BLaER1 treated with 17β-estradiol and CSF1 and Interleukin-3, amounts not matched to agents 10 nM and 100 nM (cell line): ENCODE data around the gene LYAR.
"Not testable (repeated sequence)": the region's sequence is repeated elsewhere in the genome, so short reads cannot be mapped to it uniquely, and the experiment has no call there.

ENCODE experiments used
- H3K27ac ChIP-seq, 11 experiments: shearing (Covaris generic); formaldehyde crosslinking; 2 replicates each; pipeline ENCODE4 v1.8.1; 2022
- H3K27me3 ChIP-seq, 11 experiments: shearing (Covaris generic); formaldehyde crosslinking; 2 replicates each; pipeline ENCODE4 v1.8.1; 2022
- H3K36me3 ChIP-seq, 11 experiments: shearing (Covaris generic); formaldehyde crosslinking; 2 replicates each; pipeline ENCODE4 v1.8.1; 2022
- H3K4me1 ChIP-seq, 10 experiments: shearing (Covaris generic); formaldehyde crosslinking; 2 replicates each; pipeline ENCODE4 v1.8.1; 2022
- H3K4me2 ChIP-seq, 11 experiments: shearing (Covaris generic); formaldehyde crosslinking; 2 replicates each; pipeline ENCODE4 v1.8.1; 2022
- H3K4me3 ChIP-seq, 10 experiments: shearing (Covaris generic); formaldehyde crosslinking; 2 replicates each; pipeline ENCODE4 v1.8.1; 2022
- H3K9ac ChIP-seq, 11 experiments: shearing (Covaris generic); formaldehyde crosslinking; 2 replicates each; pipeline ENCODE4 v1.8.1; 2022
- H3K9me3 ChIP-seq, 11 experiments: shearing (Covaris generic); formaldehyde crosslinking; replicated peaks in 1 of 11; 2 replicates each; pipeline ENCODE4 v1.8.1; 2022
- H4K20me1 ChIP-seq, 11 experiments: shearing (Covaris generic); formaldehyde crosslinking; 2 replicates each; pipeline ENCODE4 v1.8.1; 2022
- Cebpa-rat ChIP-seq, 11 experiments: shearing (Covaris generic); IDR thresholded peaks; 2 replicates each; pipeline ENCODE4 v1.8.1; 2022

LYAR gene

DNA sequence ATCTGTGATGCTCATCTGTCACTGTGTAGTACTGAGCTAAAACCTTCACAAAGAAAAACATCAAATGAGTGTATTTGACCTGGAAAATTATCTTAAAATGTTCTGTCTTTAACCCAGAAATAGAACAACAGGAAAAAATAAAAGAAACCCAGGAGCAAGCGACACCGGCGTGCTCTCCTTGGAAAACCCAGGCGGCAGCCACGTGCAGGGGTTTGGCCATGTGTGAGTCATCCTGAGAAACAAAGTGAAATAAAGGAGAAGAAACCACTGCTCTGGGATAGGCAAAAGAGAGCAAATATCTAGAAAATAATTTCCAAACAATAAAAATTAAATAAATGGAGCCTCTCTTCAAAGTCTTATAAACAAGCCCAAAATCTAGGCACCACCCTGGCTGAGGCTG, 22.0 kb downstream of the LYAR start:
- Histone ChIP-seq H3K4me2 (peak overlapping the region in 4 of 11 experiments; percentile 71 to 82 (median 80); a peak in 8 of 22 replicates), H3K36me3 (peaks cover 20 to 79% (median 70%) of the 10 kb centered on the region in 11 experiments), H3K9ac (peak overlapping the region in 2 of 11 experiments; percentile 12 to 60; a peak in 1 of 22 replicates)

DNA sequence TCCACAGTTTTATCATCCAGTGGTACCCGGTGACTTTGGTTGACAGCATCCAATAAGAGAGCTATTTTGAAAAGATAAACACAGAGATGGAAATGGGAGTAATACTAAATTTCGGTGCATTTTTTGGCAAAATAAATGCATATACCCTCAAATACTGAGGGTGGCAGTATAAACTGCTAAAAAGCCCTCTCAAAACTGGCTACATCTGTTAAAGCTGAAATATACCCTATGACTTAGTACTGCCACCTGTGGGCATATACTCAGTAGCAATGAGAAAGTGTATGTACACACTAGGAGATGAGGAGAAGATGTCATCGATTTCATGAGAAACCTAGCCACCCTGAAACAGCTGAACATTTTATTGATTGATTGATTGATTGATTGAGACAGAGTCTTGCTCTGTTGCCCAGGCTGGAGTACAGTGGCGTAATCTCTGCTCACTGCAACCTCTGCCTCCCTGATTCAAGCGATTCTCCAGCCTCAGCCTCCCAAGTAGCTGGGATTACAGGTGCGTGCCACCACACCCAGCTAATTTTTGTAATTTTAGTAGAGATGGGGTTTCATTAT, 29.7 kb downstream of the LYAR start:
- Histone ChIP-seq H3K27me3 (no peaks in the 10 kb centered on the region), H3K9me3 (no peaks in the 10 kb centered on the region), H3K9ac (no peak overlapping the region), H3K4me2 (no peak overlapping the region), H4K20me1 (no peaks in the 10 kb centered on the region), H3K4me1 (0 out of 20 replicates have a peak, but pooled peaks cover 0 to 4% (median 0%) of the 10 kb centered on the region in 10 experiments), H3K4me3 (no peak overlapping the region), H3K27ac (no peak overlapping the region), H3K36me3 (peaks cover 0 to 2% (median 0%) of the 10 kb centered on the region in 11 experiments; a peak in 1 of 22 replicates)
- no peak for TF ChIP-seq Cebpa-rat (IDR thresholded peaks at IDR 0.05)

More for the DNA sequence above, 22.0 kb downstream of the LYAR start:
- Histone ChIP-seq H4K20me1 (peaks cover 0 to 34% (median 7%) of the 10 kb centered on the region in 11 experiments; a peak in 8 of 22 replicates), H3K9me3 (peaks cover 0 to 10% (median 6%) of the 10 kb centered on the region in 11 experiments; a peak in 9 of 22 replicates), H3K4me3 (no peak overlapping the region), H3K27ac (peak overlapping the region in 3 of 11 experiments; percentile 70 to 88 (median 74); a peak in 6 of 22 replicates), H3K27me3 (no peaks in the 10 kb centered on the region), H3K4me1 (peaks cover 0 to 54% (median 9%) of the 10 kb centered on the region in 10 experiments; a peak in 10 of 20 replicates)
- no peak for TF ChIP-seq Cebpa-rat (IDR thresholded peaks at IDR 0.05)

DNA sequence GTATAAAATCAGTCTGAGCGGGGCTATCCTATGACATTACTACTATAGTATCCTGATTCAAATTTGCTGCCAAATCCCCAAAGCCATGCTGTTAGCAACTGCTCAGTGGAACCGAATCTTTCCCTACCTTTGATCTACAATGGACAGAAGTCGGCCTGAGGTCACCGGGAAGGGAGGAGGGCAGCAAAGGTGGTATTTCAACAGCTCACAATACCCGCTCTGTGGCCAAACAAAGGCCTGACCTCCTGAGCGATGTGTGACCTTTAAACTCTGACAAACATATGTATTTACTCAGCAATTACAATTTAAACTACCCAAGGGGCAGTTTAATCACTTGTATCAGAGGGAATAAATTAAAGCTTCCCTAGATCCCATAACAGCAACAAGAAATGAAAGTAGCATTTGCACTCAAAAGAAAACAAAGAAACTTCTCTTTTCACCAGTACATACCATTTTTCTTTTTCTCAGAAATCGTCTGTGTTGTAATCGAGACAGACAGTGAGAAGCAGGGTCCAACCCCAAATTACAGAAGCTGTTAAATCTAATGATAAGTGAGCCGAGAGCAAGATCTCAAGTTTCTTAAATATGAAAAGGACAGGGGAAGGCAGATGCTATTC, 30.4 kb downstream of the LYAR start:
- H3K9ac ChIP-seq: no peak overlapping the region
- no peaks in the 10 kb centered on the region for H3K9me3 ChIP-seq
- no peak overlapping the region for H3K27ac ChIP-seq
- TF ChIP-seq Cebpa-rat (IDR thresholded peaks at IDR 0.05): no peak
- H3K27me3 ChIP-seq: no peaks in the 10 kb centered on the region
- no peak overlapping the region for H3K4me3 ChIP-seq
- H3K4me1 ChIP-seq: 0 out of 20 replicates have a peak, but pooled peaks cover 0 to 4% (median 0%) of the 10 kb centered on the region in 10 experiments
- H3K36me3 ChIP-seq: no peaks in the 10 kb centered on the region
- H3K4me2 ChIP-seq: no peak overlapping the region
- H4K20me1 ChIP-seq: no peaks in the 10 kb centered on the region

DNA sequence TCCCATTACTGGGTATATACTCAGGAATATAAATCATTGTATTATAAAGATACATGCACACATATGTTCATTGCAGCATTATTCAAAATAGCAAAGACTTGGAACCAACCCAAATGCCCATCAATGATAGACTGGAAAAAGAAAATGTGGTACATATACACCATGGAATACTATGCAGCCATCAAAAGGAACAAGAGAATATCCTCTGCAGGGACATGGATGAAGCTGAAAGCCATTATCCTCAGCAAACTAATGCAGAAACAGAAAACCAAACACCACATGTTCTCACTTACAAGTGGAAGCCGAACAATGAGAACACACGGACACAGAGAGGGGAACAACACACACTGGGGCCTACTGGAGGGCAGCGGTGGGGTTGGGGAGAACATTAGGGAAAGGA, 32.2 kb downstream of the LYAR start:
- H3K27ac ChIP-seq, H3K27me3 ChIP-seq, H4K20me1 ChIP-seq, H3K4me3 ChIP-seq, H3K4me2 ChIP-seq, H3K36me3 ChIP-seq, H3K9me3 ChIP-seq, H3K9ac ChIP-seq, H3K4me1 ChIP-seq: not testable (repeated sequence)

DNA sequence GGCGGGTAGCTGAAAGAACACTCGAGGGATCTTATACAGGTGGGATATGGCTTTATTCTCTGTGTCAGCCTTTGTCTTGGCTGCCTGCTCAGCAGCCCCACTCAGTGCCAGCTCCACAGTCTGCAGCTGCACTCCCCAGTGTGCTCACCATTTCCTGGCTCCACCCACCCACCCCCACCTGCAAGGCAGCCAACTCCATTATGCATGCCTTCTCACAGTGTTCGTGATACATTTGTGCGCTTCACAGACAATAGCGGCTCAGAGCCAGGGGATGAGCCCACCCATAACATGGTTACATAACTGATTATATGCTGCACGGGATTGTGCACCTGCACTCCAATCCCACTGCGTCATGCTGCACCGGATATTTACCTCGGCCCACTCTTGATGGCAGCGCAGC, 33.2 kb downstream of the LYAR start:
- Histone ChIP-seq H3K4me3 (no peak overlapping the region), H3K9ac (no peak overlapping the region), H3K9me3 (no peaks in the 10 kb centered on the region), H4K20me1 (no peaks in the 10 kb centered on the region), H3K27me3 (no peaks in the 10 kb centered on the region), H3K4me1 (0 out of 20 replicates have a peak, but pooled peaks cover 0 to 4% (median 0%) of the 10 kb centered on the region in 10 experiments), H3K27ac (no peak overlapping the region), H3K36me3 (no peaks in the 10 kb centered on the region), H3K4me2 (no peak overlapping the region)
- no peak for TF ChIP-seq Cebpa-rat (IDR thresholded peaks at IDR 0.05)

DNA sequence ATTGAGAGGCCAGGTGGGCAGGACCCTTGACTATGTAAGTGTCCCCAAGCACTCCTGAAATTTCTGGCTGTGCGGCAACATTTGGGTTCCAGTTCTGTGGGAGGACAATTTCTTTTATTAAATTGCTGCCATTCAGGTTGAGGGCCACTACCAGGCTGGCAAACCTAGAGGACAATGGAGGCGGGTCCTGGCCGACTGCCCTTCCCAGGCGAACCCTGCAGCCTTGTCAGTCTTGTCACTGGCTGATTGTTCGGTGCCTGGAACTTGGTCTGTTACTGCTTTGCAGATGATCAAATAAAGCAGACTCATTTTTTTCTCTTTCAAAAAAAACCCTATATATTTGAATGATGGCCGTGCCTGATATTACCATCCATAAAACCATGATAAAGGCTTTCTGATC, 35.3 kb downstream of the LYAR start:
- Histone ChIP-seq H3K27me3 (peaks cover 0 to under 1% (median 0%) of the 10 kb centered on the region in 11 experiments; a peak in 1 of 22 replicates), H3K9me3 (no peaks in the 10 kb centered on the region), H3K4me2 (no peak overlapping the region), H3K4me3 (no peak overlapping the region), H3K36me3 (no peaks in the 10 kb centered on the region), H3K27ac (no peak overlapping the region), H4K20me1 (no peaks in the 10 kb centered on the region), H3K4me1 (0 out of 20 replicates have a peak, but pooled peaks cover 0 to 4% (median 0%) of the 10 kb centered on the region in 10 experiments), H3K9ac (no peak overlapping the region)
- TF ChIP-seq Cebpa-rat (IDR thresholded peaks at IDR 0.05): no peak

DNA sequence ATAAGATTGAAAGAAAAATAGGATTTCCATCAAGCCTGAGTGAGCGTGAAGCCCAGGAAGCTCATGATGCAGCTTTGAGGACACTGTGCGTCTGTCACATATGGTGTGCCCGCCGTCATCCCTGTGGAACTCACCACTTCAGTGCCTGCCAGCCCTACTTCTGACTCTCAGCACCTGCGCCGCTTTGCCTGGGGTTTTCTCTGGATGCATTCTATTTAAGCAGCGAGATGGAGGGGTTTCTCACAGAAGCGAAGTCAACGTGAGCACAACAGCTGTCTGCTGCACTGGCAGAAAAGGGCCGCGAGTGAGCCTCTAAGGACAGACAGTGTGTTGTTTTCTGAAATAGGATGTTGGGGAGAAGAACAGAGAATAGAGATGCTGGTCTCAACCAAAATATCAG, 35.8 kb downstream of the LYAR start:
- Histone ChIP-seq H4K20me1 (no peaks in the 10 kb centered on the region), H3K9me3 (no peaks in the 10 kb centered on the region), H3K4me3 (no peak overlapping the region), H3K9ac (no peak overlapping the region), H3K4me2 (no peak overlapping the region), H3K36me3 (no peaks in the 10 kb centered on the region), H3K27ac (no peak overlapping the region), H3K4me1 (peaks cover 0 to 4% (median 0%) of the 10 kb centered on the region in 10 experiments; a peak in 1 of 20 replicates), H3K27me3 (peaks cover 0 to 5% (median 1%) of the 10 kb centered on the region in 11 experiments; a peak in 8 of 22 replicates)
- TF ChIP-seq Cebpa-rat (IDR thresholded peaks at IDR 0.05): no peak

DNA sequence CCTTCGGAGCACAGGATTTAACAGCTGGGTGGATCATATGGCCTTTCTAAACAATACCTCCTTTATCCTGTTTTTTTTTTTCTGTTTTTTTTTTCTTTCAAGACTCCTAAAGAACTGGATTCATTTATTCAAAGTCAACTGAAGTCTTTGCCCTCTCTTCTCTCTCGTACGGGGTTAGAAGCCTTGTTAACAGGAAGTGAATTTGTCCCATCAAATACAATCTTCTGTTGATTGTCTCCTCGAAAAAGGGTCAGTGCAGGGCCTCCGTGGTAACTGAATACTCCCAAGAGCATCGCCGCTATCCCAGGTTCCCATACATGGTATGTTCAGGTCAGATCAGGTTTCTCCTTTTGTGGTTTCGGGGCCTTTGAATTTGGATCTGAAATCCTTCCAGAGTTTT, 40.1 kb downstream of the LYAR start:
- no peak overlapping the region for H3K4me3 ChIP-seq
- H3K9me3 ChIP-seq: peaks cover 0 to 6% (median 0%) of the 10 kb centered on the region in 11 experiments; a peak in 2 of 22 replicates
- TF ChIP-seq Cebpa-rat (IDR thresholded peaks at IDR 0.05): no peak
- H3K4me2 ChIP-seq: no peak overlapping the region
- no peak overlapping the region for H3K9ac ChIP-seq
- H4K20me1 ChIP-seq: no peaks in the 10 kb centered on the region
- H3K27ac ChIP-seq: no peak overlapping the region
- peaks cover 0 to 9% (median 5%) of the 10 kb centered on the region in 11 experiments; a peak in 9 of 22 replicates for H3K36me3 ChIP-seq
- H3K27me3 ChIP-seq: peaks cover 3 to 33% (median 29%) of the 10 kb centered on the region in 11 experiments; a peak in 20 of 22 replicates
- peaks cover 6 to 19% (median 10%) of the 10 kb centered on the region in 10 experiments; a peak in 17 of 20 replicates for H3K4me1 ChIP-seq

DNA sequence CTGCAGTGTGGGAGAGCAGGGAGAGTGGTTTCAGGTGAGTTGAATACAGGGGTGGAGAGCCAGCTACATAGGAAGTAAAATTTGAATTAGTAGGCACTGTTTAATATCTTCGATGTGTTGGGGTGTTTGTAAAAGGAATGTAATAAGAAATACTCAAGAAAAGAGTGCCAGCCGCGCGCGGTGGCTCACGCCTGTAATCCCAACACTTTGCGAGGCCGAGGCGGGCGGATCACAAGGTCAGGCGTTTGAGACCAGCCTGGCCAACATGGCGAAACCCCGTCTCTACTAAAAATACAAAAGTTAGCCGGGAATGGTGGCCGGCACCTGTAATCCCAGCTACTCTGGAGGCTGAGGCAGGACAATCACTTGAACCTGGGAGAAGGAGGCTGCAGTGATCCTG, 40.6 kb downstream of the LYAR start:
- H3K4me2 ChIP-seq: peak overlapping the region in 5 of 11 experiments; percentile 71 to 86 (median 82); a peak in 7 of 22 replicates
- H3K36me3 ChIP-seq: peaks cover 0 to 15% (median 9%) of the 10 kb centered on the region in 11 experiments; a peak in 12 of 22 replicates
- not testable (repeated sequence) for H3K9me3 ChIP-seq, H3K9ac ChIP-seq, H3K4me3 ChIP-seq, H4K20me1 ChIP-seq, H3K27ac ChIP-seq
- H3K27me3 ChIP-seq: peaks cover 3 to 33% (median 29%) of the 10 kb centered on the region in 11 experiments; a peak in 20 of 22 replicates
- peaks cover 6 to 19% (median 10%) of the 10 kb centered on the region in 10 experiments; a peak in 17 of 20 replicates for H3K4me1 ChIP-seq
